COR-L47 (cell line): ENCODE results near the gene FAM53A.
"Not testable (repeated sequence)": the region's sequence is repeated elsewhere in the genome, so short reads cannot be mapped to it uniquely, and the experiment has no call there.

Experiments
- DNase-seq: peaks from one replicate; lab custom pipeline; 2025; lab: John Stamatoyannopoulos, UW

The FAM53A gene

GRCh38 chr4:1685235-1686150, 1.4 kb upstream of the FAM53A start:
- no peak for DNase-seq

GRCh38 chr4:1684506-1685234, 557 bp upstream of the FAM53A start:
- DNase-seq: no peak

DNA sequence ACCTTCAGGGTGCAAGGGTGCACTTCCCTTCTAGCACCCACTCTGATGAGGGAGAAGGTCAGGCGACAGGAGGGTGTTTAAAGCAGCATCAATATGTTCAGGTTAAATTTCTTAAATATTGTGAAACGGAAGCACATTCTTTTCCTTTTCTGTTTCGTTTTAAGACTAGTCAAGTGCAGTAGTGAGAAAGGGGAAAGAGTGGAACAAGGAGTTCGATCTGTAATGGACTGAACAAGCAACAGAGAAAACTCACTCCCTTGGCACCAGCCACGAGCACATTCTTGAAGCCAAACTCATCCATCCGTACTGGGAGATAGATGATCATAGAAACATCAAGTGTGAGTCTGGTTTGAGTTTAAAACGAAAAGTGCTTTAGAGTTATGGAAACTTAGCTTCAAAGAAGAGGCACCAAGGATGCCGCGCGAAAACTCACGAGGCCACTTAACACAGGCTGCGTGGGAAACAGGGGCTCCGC, 815 bp downstream of the FAM53A start:
- no peak for DNase-seq

- DNase-seq: no peak
Observed at GRCh38 chr4:1682860-1683259, 1.3 kb downstream of the FAM53A start.

- DNase-seq: no peak
Observed at GRCh38 chr4:1678244-1678643, 5.9 kb downstream of the FAM53A start.

GRCh38 chr4:1676605-1677525, 7.2 kb downstream of the FAM53A start:
- no peak for DNase-seq

- DNase-seq: no peak
Observed at GRCh38 chr4:1675802-1676137, 8.3 kb downstream of the FAM53A start.

DNA sequence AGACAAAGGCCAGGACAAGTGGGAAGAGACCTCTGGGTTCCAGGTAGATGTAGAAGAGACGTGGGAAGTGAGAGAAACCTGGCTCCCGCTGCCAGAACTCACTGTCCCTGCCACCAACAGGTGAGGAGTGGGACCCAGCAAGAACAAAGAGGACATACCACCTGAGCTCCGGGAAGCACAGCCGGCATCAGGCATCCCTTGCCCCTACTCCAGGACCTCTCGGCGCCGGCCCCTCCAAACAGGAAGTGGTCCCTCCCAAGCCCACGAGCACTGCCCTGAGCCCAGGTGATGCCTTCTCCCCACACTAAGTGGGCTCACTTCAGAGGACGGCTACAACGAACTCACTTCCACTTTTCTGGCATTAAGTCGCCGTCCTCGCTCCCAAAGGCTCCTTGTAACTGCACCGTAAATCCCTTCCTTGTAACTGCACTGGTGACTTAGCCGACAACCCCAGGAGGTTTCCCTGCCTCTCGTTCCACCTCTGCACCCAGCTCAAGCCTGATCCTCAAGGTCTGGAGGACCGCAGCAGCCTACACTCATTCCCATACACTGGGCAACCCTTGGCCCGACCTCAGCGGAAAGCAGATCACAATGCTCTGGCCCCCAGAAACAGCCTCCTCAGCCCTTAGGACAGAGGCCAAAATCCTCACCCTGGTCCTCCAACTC, 8.8 kb downstream of the FAM53A start:
- DNase-seq: no peak

DNA sequence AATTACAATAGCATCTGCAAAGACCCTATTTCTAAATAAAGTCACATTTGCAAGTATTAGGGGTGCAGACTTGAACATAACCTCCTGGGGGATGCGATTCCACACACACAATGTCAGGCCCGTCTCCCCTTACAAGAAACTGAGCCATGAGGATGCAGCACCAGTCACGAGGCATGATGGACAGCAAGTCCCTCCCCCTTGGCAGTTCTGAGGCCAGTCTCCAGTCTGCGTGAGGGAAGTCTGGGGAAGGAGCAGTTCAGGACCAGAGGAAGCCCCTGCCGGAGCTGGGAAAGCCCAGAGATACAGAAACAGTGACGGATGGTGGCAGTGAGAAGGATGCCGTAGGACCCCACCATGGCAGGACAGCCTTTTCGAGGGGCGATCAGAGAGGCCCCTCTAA, 9.4 kb downstream of the FAM53A start:
- no peak for DNase-seq

DNA sequence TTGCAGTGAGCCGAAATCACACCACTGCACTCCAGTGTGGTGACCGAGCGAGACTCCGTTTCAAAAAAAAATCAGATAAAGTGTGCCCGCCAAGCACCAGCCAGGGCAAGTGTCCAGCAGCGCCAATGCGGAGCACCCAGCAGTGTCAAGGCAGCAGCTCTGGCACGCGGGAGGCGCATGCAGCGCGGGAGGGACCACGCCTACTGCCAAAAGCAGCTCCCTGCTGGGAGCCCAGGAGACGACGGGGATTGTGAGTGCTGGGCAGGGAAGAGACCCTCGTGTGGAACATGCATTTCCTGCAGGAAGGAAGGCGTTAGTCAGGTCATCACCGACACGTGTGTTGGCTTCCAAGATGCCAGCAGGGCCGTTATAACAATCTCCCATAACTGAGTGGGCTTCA, 10.4 kb downstream of the FAM53A start:
- DNase-seq: no peak

DNA sequence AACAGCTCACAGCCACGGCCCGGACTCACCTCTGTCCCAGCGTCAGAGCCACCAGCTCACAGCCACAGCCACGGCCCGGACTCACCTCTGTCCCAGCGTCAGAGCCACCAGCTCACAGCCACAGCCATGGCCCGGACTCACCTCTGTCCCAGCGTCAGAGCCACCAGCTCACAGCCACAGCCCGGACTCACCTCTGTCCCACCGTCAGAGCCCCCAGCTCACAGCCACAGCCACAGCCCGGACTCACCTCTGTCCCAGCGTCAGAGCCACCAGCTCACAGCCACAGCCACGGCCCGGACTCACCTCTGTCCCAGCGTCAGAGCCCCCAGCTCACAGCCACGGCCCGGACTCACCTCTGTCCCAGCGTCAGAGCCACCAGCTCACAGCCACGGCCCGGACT, 13.1 kb downstream of the FAM53A start:
- not testable (repeated sequence) for DNase-seq

- DNase-seq: no peak
Observed at GRCh38 chr4:1670279-1670678, 13.8 kb downstream of the FAM53A start.

GRCh38 chr4:1669850-1670249, 14.3 kb downstream of the FAM53A start:
- DNase-seq: no peak

DNA sequence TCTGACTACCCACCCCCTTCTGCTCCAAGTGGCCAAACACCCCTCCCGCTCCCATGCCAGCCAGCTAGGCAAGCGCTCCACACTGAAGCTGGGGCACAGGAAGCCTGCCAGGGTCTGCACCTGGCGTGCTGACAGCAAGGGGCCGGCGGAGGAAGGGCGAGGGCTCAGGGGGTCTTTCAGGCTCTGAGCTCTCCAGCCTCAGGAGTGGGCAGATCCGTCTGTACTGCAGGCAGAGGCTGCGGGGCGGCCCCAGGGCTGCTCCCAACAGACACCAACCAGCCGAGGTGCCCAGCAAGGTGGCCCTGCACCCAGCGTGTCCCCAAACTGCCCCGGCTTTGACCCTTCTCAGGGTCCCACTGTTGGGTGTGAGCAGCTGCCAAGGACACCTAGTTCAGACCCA, 14.8 kb downstream of the FAM53A start:
- DNase-seq: no peak

- no peak for DNase-seq
Observed at GRCh38 chr4:1668488-1668840, 15.6 kb downstream of the FAM53A start.

GRCh38 chr4:1667273-1667672, 16.8 kb downstream of the FAM53A start:
- no peak for DNase-seq

GRCh38 chr4:1666391-1666790, 17.7 kb downstream of the FAM53A start:
- DNase-seq: no peak

GRCh38 chr4:1664141-1664540, 20.0 kb downstream of the FAM53A start:
- DNase-seq: no peak

GRCh38 chr4:1663549-1663948, 20.6 kb downstream of the FAM53A start:
- no peak for DNase-seq

DNA sequence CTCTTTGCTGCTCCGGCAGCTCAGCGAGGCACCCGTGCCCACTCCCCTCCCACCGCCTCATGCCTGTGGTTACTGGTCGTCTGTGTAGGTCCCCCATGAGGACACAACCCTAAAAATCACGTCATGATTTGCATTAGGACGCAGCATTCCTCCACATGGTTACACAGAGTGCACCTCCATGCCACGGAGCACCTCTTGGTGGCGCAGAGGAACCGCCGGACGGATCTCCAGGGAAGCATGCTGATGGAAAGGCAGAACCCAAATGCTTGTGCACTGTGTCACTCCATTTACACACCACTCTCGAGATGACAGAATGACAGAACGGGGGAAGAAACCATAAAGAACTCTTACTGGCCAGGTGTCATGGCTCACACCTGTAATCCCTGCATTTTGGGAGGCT, 22.4 kb downstream of the FAM53A start:
- no peak for DNase-seq

- DNase-seq: no peak
Observed at GRCh38 chr4:1660948-1661677, 23.0 kb downstream of the FAM53A start.
